Measurements from ENCODE around the gene ABITRAM. TPM values are rescaled to one million over a fixed set of nuclear protein-coding genes. Genes with fewer than 3 reads are reported as not detected.
"Not testable (repeated sequence)": the region's sequence is repeated elsewhere in the genome, so short reads cannot be mapped to it uniquely, and the experiment has no call there.

The ABITRAM gene
- total RNA-seq, 1 experiment from 2014 or later, result 23.6 TPM

DNA sequence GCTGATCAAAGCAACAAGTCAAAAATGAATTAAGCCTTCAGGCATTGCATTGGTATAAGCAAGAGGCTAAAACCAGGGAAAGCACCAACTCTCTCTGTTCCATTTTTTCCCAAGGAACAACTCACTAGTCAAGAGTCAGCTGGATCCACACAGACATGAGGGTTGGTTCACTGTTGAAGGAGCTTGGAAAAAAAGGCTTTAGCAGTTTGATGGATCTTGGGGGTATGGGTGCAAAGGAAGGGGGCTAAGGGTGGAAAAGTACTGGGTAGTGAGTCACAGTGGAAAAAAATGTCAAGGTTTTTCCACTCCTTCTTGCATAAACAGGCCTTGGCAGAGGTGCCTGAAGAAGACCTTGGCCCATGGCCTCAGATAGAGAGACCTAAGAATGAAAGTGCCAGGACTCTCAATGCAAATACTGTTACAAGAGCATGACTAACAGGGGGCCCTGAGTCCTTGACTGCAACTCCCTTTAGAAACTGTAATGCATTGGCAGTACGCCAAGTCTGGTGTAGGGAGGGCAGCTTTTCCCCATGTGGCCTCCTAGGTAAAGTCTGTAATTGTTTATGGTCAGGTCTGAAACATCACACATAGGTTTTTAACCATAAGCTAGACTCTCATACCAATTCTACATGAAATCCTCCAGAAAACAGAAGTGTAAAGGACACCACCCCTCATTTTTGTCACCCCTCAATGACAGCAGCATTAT is 48.4 kb upstream of the ABITRAM start:
- no TSS peak for BruUV-seq (replicated peaks)
- Histone ChIP-seq H4K20me1 (ENCODE audit: insufficient read depth) (no peaks in the 10 kb centered on the region), H3K36me3 (ENCODE audit: low read depth) (peaks cover 14% of the 10 kb centered on the region), H3K27me3 (ENCODE audit: insufficient read depth, low read depth) (no peaks in the 10 kb centered on the region), H3K4me1 (replicated peaks; ENCODE audit: insufficient read depth) (peaks cover 9% of the 10 kb centered on the region), H3K4me2 (no peak overlapping the region), H3K9me3 (ENCODE audit: insufficient read depth, low read depth) (no peaks in the 10 kb centered on the region), H3K9me2 (ENCODE audit: insufficient read depth) (no peaks in the 10 kb centered on the region), H3K4me3 (no peak overlapping the region), H3K27ac (peak overlapping the region; percentile 7; the same call in 1 of the 2 replicates), H3K79me2 (ENCODE audit: low read depth) (no peaks in the 10 kb centered on the region), H3F3A (ENCODE audit: insufficient read depth, low read depth) (peaks cover 11% of the 10 kb centered on the region; the same call in 1 of the 2 replicates), H2AFZ (no peak overlapping the region)
- intact Hi-C loops (cut with micrococcal nuclease; ENCODE audit: unreplicated experiment), result no loop called here
- POLR2A ChIA-PET (ENCODE audit: unreplicated experiment), result no interaction called here
- TF ChIP-seq, protein P1, sequence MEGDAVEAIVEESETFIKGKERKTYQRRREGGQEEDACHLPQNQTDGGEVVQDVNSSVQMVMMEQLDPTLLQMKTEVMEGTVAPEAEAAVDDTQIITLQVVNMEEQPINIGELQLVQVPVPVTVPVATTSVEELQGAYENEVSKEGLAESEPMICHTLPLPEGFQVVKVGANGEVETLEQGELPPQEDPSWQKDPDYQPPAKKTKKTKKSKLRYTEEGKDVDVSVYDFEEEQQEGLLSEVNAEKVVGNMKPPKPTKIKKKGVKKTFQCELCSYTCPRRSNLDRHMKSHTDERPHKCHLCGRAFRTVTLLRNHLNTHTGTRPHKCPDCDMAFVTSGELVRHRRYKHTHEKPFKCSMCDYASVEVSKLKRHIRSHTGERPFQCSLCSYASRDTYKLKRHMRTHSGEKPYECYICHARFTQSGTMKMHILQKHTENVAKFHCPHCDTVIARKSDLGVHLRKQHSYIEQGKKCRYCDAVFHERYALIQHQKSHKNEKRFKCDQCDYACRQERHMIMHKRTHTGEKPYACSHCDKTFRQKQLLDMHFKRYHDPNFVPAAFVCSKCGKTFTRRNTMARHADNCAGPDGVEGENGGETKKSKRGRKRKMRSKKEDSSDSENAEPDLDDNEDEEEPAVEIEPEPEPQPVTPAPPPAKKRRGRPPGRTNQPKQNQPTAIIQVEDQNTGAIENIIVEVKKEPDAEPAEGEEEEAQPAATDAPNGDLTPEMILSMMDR (conservative IDR thresholded peaks at IDR 0.05), result no peak
- TF ChIP-seq EZH2 (IDR thresholded peaks at IDR 0.05; ENCODE audit: low read depth), result no peak
- peak; percentile 35 to 50 for DNase-seq
- CTCF ChIA-PET, result interaction anchor here (0.8 kb wide), 1 partner anchor 49 kb away, joined by 3 read pairs; the partner anchor contains the start of gene ABITRAM

DNA sequence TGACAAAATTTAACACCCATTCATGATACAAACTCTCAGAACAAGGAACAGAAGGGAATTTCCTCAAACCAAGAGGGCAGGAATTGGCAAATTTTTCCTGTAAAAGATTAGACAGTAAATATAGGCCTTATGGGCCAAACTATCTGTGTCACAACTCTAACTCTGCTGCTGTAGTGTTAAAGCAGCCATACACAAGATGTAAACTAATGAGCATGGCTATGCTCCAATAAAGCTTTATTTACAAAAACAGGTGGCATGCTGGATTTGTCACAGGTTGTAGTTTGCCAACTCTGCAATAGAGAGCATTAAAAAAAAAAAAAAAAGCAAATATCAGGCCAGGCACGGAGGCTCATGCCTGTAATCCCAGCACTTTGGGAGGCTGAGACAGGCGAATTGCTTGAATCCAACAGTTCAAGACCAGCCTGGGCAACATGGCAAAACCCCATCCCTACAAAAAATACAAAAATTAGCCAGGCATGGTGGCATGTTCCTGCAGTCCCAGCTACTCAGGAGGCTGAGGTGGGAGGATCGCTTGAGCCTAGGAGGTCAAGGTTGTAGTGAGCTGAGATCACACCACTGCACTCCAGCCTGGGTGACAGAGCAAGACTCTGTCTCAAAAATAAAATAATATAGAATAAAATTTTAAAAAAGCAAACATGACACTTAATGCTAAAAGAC is 47.5 kb upstream of the ABITRAM start:
- H3K4me3 ChIP-seq; H3K27me3 ChIP-seq (ENCODE audit: insufficient read depth, low read depth); H2AFZ ChIP-seq; CTCF ChIA-PET; H3K4me1 ChIP-seq (replicated peaks; ENCODE audit: insufficient read depth); BruUV-seq (replicated peaks); H3K79me2 ChIP-seq (ENCODE audit: low read depth); H3K27ac ChIP-seq; H3K9me2 ChIP-seq (ENCODE audit: insufficient read depth); H3K4me2 ChIP-seq; DNase-seq; intact Hi-C loops (cut with micrococcal nuclease; ENCODE audit: unreplicated experiment); H3K9me3 ChIP-seq (ENCODE audit: insufficient read depth, low read depth); POLR2A ChIA-PET (ENCODE audit: unreplicated experiment); H4K20me1 ChIP-seq (ENCODE audit: insufficient read depth): not testable (repeated sequence)
- H3K36me3 ChIP-seq (ENCODE audit: low read depth), result peaks cover 14% of the 10 kb centered on the region
- peaks cover 11% of the 10 kb centered on the region; the same call in 1 of the 2 replicates for H3F3A ChIP-seq (ENCODE audit: insufficient read depth, low read depth)

DNA sequence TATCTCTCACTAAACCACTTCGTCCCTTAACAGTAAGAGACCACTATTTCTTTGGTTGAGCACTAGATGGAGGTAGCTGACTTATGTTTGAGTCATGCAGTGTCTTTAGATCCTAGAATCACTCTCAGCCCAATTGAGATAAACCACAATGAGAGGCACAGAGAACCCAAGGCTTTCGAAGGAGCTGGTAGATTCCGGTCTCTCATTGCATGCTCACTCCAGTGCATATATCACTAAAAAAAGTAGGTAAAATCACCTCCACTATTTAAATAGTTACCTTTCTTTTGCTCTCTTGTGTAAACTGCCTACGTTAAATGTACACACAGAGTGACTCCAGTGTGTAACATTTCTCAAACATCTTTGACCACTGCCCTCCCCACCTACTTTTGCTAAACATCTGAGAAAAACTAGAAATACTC is 44.5 kb upstream of the ABITRAM start:
- intact Hi-C loops (cut with micrococcal nuclease; ENCODE audit: unreplicated experiment), result no loop called here
- no peaks in the 10 kb centered on the region for H3K79me2 ChIP-seq (ENCODE audit: low read depth)
- H4K20me1 ChIP-seq (ENCODE audit: insufficient read depth), result no peaks in the 10 kb centered on the region
- peaks cover 9% of the 10 kb centered on the region for H3K4me1 ChIP-seq (replicated peaks; ENCODE audit: insufficient read depth)
- H3K4me3 ChIP-seq, result no peak overlapping the region
- CTCF ChIA-PET, result no interaction called here
- no peak overlapping the region for H2AFZ ChIP-seq
- no TSS peak for BruUV-seq (replicated peaks)
- POLR2A ChIA-PET (ENCODE audit: unreplicated experiment), result interaction anchor here (0.5 to 0.7 kb wide), 2 partner anchors 157 to 307 kb away, joined by 4 to 11 read pairs; no protein-coding TSS in a partner anchor
- H3K27me3 ChIP-seq (ENCODE audit: insufficient read depth, low read depth), result no peaks in the 10 kb centered on the region
- H3K9me2 ChIP-seq (ENCODE audit: insufficient read depth), result no peaks in the 10 kb centered on the region
- H3K4me2 ChIP-seq, result no peak overlapping the region
- no peaks in the 10 kb centered on the region for H3K9me3 ChIP-seq (ENCODE audit: insufficient read depth, low read depth)
- TF ChIP-seq, protein P1 (conservative IDR thresholded peaks at IDR 0.05), result no peak
- TF ChIP-seq EZH2 (IDR thresholded peaks at IDR 0.05; ENCODE audit: low read depth), result no peak
- peaks cover 11% of the 10 kb centered on the region; the same call in 1 of the 2 replicates for H3F3A ChIP-seq (ENCODE audit: insufficient read depth, low read depth)
- DNase-seq, result no peak
- no peak overlapping the region for H3K27ac ChIP-seq
- peaks cover 15% of the 10 kb centered on the region; the same call in 1 of the 2 replicates for H3K36me3 ChIP-seq (ENCODE audit: low read depth)

Measured in PC-9 (cell line).